ENCODE data around the gene CCDC138. TPM values are rescaled to one million over a fixed set of nuclear protein-coding genes. Genes with fewer than 3 reads are reported as not detected.

The CCDC138 gene
- total RNA-seq, 2 donors from 2014 or later, result 29.7 to 30.2 TPM

DNA sequence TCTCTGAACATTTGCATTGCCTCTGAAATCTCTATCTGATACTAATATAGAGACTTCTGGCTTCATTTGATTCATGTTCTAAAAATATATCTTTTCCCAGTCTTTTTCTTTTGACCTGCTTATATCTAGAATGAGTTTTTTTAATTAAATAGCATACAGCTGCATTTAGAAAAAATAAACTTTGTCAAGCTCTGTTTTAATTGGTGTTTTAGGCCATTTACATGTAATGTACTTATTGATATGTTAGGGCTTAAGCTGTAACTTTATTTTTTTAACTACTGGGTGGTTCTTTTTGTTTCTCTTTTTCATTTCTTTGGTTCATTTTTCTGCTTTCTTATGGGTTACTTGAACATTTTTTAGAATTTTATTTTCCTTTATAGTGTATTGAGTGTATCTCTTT lies 54.9 kb downstream of the CCDC138 start:
- no peak overlapping the region for H3K4me3 ChIP-seq (ENCODE audit: low read length)
- no peaks in the 10 kb centered on the region for H3K4me1 Mint-ChIP-seq
- H3K36me3 ChIP-seq (ENCODE audit: control insufficient read depth, insufficient read depth, low read length), result peaks cover 44% of the 10 kb centered on the region
- no peak overlapping the region for H3K27ac ChIP-seq (ENCODE audit: low read depth, low read length)
- no peak overlapping the region for H3K4me3 Mint-ChIP-seq
- no peaks in the 10 kb centered on the region for H3K27me3 ChIP-seq (ENCODE audit: control insufficient read depth, insufficient read depth, low read length, poor library complexity, severe bottlenecking)
- no peaks in the 10 kb centered on the region for H3K27me3 Mint-ChIP-seq (ENCODE audit: insufficient read depth)
- H3K4me1 ChIP-seq (ENCODE audit: control insufficient read depth, insufficient read depth, low read length), result no peaks in the 10 kb centered on the region
- H3K9me3 Mint-ChIP-seq, result peaks cover 37% of the 10 kb centered on the region
- TF ChIP-seq, protein P1, sequence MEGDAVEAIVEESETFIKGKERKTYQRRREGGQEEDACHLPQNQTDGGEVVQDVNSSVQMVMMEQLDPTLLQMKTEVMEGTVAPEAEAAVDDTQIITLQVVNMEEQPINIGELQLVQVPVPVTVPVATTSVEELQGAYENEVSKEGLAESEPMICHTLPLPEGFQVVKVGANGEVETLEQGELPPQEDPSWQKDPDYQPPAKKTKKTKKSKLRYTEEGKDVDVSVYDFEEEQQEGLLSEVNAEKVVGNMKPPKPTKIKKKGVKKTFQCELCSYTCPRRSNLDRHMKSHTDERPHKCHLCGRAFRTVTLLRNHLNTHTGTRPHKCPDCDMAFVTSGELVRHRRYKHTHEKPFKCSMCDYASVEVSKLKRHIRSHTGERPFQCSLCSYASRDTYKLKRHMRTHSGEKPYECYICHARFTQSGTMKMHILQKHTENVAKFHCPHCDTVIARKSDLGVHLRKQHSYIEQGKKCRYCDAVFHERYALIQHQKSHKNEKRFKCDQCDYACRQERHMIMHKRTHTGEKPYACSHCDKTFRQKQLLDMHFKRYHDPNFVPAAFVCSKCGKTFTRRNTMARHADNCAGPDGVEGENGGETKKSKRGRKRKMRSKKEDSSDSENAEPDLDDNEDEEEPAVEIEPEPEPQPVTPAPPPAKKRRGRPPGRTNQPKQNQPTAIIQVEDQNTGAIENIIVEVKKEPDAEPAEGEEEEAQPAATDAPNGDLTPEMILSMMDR (conservative IDR thresholded peaks at IDR 0.05), result no peak
- DNase-seq, result no peak
- H3K36me3 Mint-ChIP-seq (ENCODE audit: low read depth), result peaks cover 69% of the 10 kb centered on the region
- no peak overlapping the region for H3K9ac ChIP-seq (ENCODE audit: extremely low read depth, low read length, poor library complexity, severe bottlenecking)
- H3K9me3 ChIP-seq (ENCODE audit: control insufficient read depth, low read length), result peaks cover 50% of the 10 kb centered on the region
- H3K27ac Mint-ChIP-seq, result no peak overlapping the region

DNA sequence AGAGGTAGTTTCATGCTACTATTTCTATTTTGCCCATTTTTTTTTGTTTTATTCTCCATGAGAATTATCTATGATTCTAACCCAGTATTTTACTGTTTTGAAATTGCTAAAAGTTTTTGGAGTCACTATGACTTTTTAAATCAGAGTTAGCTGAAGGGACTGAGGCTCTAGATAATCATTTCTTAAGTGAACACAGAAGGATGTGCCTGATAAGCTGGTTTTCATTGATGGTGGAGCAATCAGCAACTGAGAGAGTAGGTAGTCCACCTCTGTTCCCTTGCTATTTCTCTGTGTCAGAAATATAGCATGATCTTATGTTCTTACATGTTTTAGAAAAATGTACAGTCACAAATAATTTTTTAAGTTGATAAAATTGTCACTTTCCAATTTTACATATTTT lies 59.4 kb downstream of the CCDC138 start:
- Mint-ChIP-seq H3K4me1 (no peaks in the 10 kb centered on the region), H3K36me3 (ENCODE audit: low read depth) (peaks cover 58% of the 10 kb centered on the region), H3K4me3 (no peak overlapping the region), H3K27ac (no peak overlapping the region), H3K27me3 (ENCODE audit: insufficient read depth) (no peaks in the 10 kb centered on the region), H3K9me3 (peaks cover 8% of the 10 kb centered on the region)
- H3K27me3 ChIP-seq (ENCODE audit: control insufficient read depth, insufficient read depth, low read length, poor library complexity, severe bottlenecking), result no peaks in the 10 kb centered on the region
- H3K9me3 ChIP-seq (ENCODE audit: control insufficient read depth, low read length), result peaks cover 9% of the 10 kb centered on the region
- no peaks in the 10 kb centered on the region for H3K4me1 ChIP-seq (ENCODE audit: control insufficient read depth, insufficient read depth, low read length)
- TF ChIP-seq, protein P1 (conservative IDR thresholded peaks at IDR 0.05), result no peak
- DNase-seq, result no peak
- no peak overlapping the region for H3K27ac ChIP-seq (ENCODE audit: low read depth, low read length)
- H3K36me3 ChIP-seq (ENCODE audit: control insufficient read depth, insufficient read depth, low read length), result peaks cover 33% of the 10 kb centered on the region
- no peak overlapping the region for H3K4me3 ChIP-seq (ENCODE audit: low read length)
- no peak overlapping the region for H3K9ac ChIP-seq (ENCODE audit: extremely low read depth, low read length, poor library complexity, severe bottlenecking)

DNA sequence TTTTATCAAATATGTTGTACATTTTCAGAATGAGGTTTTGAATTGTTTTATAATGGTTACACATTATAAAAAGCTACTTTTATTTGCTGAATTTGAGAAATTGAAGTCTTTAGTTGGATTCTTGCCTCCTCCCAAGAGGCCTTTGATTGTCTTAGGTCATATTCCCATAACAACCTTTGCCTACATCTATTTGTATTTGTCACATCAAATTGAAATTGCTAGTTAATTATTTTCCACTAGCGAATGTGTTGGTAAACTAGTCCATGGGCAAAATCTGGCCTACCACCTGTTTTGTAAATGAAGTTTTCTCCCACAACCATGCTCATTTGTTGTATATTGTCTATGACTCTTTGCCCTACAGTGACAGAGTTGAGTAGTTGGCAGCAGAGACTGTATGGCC lies 60.4 kb downstream of the CCDC138 start:
- Mint-ChIP-seq H3K9me3 (no peaks in the 10 kb centered on the region), H3K4me1 (no peaks in the 10 kb centered on the region), H3K36me3 (ENCODE audit: low read depth) (peaks cover 58% of the 10 kb centered on the region), H3K27ac (no peak overlapping the region), H3K27me3 (ENCODE audit: insufficient read depth) (no peaks in the 10 kb centered on the region), H3K4me3 (no peak overlapping the region)
- Histone ChIP-seq H3K9me3 (ENCODE audit: control insufficient read depth, low read length) (peaks cover under 1% of the 10 kb centered on the region), H3K4me1 (ENCODE audit: control insufficient read depth, insufficient read depth, low read length) (no peaks in the 10 kb centered on the region), H3K9ac (ENCODE audit: extremely low read depth, low read length, poor library complexity, severe bottlenecking) (no peak overlapping the region), H3K36me3 (ENCODE audit: control insufficient read depth, insufficient read depth, low read length) (peaks cover 37% of the 10 kb centered on the region), H3K27ac (ENCODE audit: low read depth, low read length) (no peak overlapping the region), H3K27me3 (ENCODE audit: control insufficient read depth, insufficient read depth, low read length, poor library complexity, severe bottlenecking) (no peaks in the 10 kb centered on the region), H3K4me3 (ENCODE audit: low read length) (no peak overlapping the region)
- TF ChIP-seq, protein P1 (conservative IDR thresholded peaks at IDR 0.05), result no peak
- no peak for DNase-seq
- 91 to 100% methylated on average over 1 of the region's 1 CpG for WGBS, 2 experiments (ENCODE audit: insufficient coverage in 1 of 2, insufficient read length in 1 of 2)
